Smooth muscle cell (in vitro differentiated cells): ENCODE measurements around the gene KLF7. TPM values are rescaled to one million over a fixed set of nuclear protein-coding genes. Genes with fewer than 3 reads are reported as not detected.

Experiments
- DNase-seq: peaks from one replicate; lab custom pipeline; 2025; ENCODE audit not compliant: unreplicated experiment; lab: John Stamatoyannopoulos, UW
- H2AFZ ChIP-seq: fragments of 200-600 bp; sonication (generic); 2 replicates; pipeline ENCODE4 v1.6.0; 2016; ENCODE audit warnings: antibody characterized with exemption, low read depth, mild to moderate bottlenecking
- H3F3A ChIP-seq: fragments of 200-600 bp; sonication (generic); 2 replicates; pipeline ENCODE4 v1.6.0; 2017; ENCODE audit warnings: antibody characterized with exemption, low read depth
- H3K27ac ChIP-seq: fragments of 200-600 bp; sonication (generic); 2 replicates; pipeline ENCODE4 v1.5.1; 2016; ENCODE audit warnings: low read depth, mild to moderate bottlenecking
- H3K27me3 ChIP-seq: fragments of 200-600 bp; sonication (generic); 2 replicates; pipeline ENCODE4 v1.6.1; 2016; ENCODE audit warnings: low read depth, mild to moderate bottlenecking
- H3K36me3 ChIP-seq: fragments of 200-600 bp; sonication (generic); 2 replicates; pipeline ENCODE4 v1.5.1; 2016; ENCODE audit warnings: low read depth
- H3K4me1 ChIP-seq: fragments of 200-600 bp; sonication (generic); 2 replicates; pipeline ENCODE4 v1.5.1; 2016; ENCODE audit warnings: low read depth
- H3K4me2 ChIP-seq: fragments of 200-600 bp; sonication (generic); 2 replicates; pipeline ENCODE4 v1.6.0; 2016; ENCODE audit warnings: mild to moderate bottlenecking
- H3K4me3 ChIP-seq: fragments of 200-600 bp; sonication (generic); 2 replicates; pipeline ENCODE4 v1.5.1; 2016; ENCODE audit warnings: mild to moderate bottlenecking
- H3K79me2 ChIP-seq: fragments of 200-600 bp; sonication (generic); 2 replicates; pipeline ENCODE4 v1.6.0; 2016; ENCODE audit warnings: low read depth, mild to moderate bottlenecking
- H3K9ac ChIP-seq: fragments of 200-600 bp; sonication (generic); 2 replicates; pipeline ENCODE4 v1.6.0; 2016; ENCODE audit warnings: low read depth
- H3K9me3 ChIP-seq: fragments of 200-600 bp; sonication (generic); replicated peaks from 2 replicates; pipeline ENCODE4 v1.5.1; 2016; ENCODE audit warnings: low read depth
- H4K20me1 ChIP-seq: fragments of 200-600 bp; sonication (generic); 2 replicates; pipeline ENCODE4 v1.6.0; 2016; ENCODE audit warnings: low read depth
- WGBS: methylation state at CpG from one replicate; pipeline ENCODE4 v1.1.7; 2016; ENCODE audit warnings: low lambda C conversion rate; 5-methylcytosine and 5-hydroxymethylcytosine counted together
- polyA plus RNA-seq: library from polyadenylated mRNA; unstranded; fragments of >200 nt; fragmentation: Nextera tagmentation; extraction: Ambion mirVana; gene quantifications from 2 replicates; pipeline ENCODE4 v1.2.1, GENCODE V29; 2016
- total RNA-seq: library from RNA; depleted of rRNA; stranded (reverse); fragments of >200 nt; gene quantifications from 2 replicates; pipeline ENCODE4 v1.2.3, GENCODE V29; 2014
- TF ChIP-seq, protein P1 (sequence below): fragments of 200-600 bp; sonication (generic); IDR thresholded peaks from 2 replicates; pipeline ENCODE4 v1.5.1; 2017; ENCODE audit warnings: borderline replicate concordance, mild to moderate bottlenecking, antibody characterized with exemption; ENCODE audit not compliant: insufficient read depth, poor library complexity, severe bottlenecking

Gene KLF7
- total and polyA plus RNA-seq, 2 experiments from 2014 or later, result 12.7 to 27.6 TPM

DNA sequence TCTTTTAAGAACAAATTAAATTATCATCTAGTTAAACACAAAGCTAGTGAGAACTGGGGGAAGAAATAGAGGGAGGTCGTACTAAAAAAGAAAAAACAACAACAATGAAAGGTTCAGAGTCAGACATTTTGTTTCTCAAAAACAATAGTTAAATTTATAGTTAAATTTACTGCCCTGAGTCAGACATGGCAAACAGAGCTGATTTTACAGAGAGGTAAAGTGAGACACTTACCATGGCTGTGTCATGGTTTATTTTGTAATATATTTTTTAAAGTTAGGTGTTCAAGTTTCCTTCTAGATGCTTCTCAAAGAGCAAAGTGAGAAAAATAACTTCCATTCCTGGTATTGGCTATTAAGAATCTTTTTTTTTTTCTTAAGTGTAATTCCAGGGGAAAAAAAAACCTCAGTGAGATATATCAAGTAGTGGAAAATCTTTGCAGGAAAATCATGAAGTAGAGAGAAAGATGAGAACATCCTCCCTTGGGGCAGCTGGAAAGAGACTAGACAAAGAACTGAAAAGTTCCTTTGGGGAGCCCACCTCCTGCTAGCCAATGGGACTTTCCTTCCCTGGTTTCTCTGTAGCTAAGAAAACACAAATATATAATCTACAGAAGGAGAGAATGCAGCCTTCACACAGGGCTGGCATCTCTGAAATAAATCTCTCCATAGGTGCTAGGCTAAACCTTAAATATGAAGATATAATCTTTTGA is 12.3 kb downstream of the KLF7 start:
- Histone ChIP-seq H4K20me1 (peaks cover 100% of the 10 kb centered on the region), H3F3A (no peaks in the 10 kb centered on the region), H3K9ac (no peak overlapping the region), H3K9me3 (no peaks in the 10 kb centered on the region), H2AFZ (no peak overlapping the region), H3K27ac (peak overlapping the region; percentile 27), H3K79me2 (peaks cover 99% of the 10 kb centered on the region), H3K4me3 (no peak overlapping the region), H3K4me1 (peaks cover 48% of the 10 kb centered on the region), H3K27me3 (no peaks in the 10 kb centered on the region), H3K36me3 (no peaks in the 10 kb centered on the region), H3K4me2 (no peak overlapping the region)
- TF ChIP-seq, protein P1, sequence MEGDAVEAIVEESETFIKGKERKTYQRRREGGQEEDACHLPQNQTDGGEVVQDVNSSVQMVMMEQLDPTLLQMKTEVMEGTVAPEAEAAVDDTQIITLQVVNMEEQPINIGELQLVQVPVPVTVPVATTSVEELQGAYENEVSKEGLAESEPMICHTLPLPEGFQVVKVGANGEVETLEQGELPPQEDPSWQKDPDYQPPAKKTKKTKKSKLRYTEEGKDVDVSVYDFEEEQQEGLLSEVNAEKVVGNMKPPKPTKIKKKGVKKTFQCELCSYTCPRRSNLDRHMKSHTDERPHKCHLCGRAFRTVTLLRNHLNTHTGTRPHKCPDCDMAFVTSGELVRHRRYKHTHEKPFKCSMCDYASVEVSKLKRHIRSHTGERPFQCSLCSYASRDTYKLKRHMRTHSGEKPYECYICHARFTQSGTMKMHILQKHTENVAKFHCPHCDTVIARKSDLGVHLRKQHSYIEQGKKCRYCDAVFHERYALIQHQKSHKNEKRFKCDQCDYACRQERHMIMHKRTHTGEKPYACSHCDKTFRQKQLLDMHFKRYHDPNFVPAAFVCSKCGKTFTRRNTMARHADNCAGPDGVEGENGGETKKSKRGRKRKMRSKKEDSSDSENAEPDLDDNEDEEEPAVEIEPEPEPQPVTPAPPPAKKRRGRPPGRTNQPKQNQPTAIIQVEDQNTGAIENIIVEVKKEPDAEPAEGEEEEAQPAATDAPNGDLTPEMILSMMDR, result no peak
- 81% methylated on average over 1 of the region's 1 CpG for WGBS
- DNase-seq, result no peak

DNA sequence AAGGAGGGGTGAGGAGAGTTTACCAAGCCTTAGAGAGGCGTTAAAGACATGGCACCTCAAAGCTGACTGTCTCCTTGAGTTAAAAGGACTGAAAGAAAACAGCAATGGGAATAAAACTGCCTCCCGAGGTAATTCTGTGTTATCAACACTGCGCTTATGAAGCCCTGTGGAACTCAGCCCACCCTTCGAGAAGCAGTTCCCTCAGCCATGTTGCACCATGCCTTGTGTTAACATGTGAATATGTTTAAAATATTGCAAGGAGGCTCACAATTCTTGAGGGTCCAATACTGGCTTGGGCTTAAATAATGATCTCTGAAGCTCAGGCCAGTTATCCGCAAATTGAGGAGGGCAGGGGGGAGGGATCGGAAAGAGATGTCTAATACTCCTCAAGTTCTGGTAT is 14.7 kb downstream of the KLF7 start:
- Histone ChIP-seq H3K4me2 (no peak overlapping the region), H3K9me3 (no peaks in the 10 kb centered on the region), H3K4me3 (no peak overlapping the region), H3K79me2 (peaks cover 99% of the 10 kb centered on the region), H3K4me1 (peaks cover 48% of the 10 kb centered on the region), H2AFZ (no peak overlapping the region), H3K9ac (no peak overlapping the region), H3K36me3 (no peaks in the 10 kb centered on the region), H4K20me1 (peaks cover 100% of the 10 kb centered on the region), H3K27ac (no peak overlapping the region), H3K27me3 (no peaks in the 10 kb centered on the region), H3F3A (no peaks in the 10 kb centered on the region)
- WGBS, result 58% methylated on average over 6 of the region's 6 CpGs
- TF ChIP-seq, protein P1, result no peak
- no peak for DNase-seq

DNA sequence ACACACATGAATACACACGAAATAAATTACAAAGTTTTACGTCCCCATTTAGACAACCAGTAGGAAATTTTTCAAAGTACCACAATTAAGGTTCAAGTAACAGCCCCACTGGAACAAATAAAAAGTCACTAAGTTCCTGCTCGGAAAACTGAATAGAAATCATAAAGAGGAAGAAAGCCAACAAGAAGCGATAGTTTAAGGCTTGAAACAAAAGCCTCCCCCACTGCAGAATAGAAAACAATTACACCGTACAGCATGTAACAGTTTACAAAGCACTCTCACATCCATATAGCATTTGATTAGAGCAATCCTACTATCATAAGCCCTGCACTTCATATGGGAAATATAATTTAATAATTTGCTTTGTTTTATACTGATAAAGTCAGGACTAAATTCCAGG is 15.5 kb downstream of the KLF7 start:
- Histone ChIP-seq H3K4me2 (no peak overlapping the region), H4K20me1 (peaks cover 100% of the 10 kb centered on the region)
- TF ChIP-seq, protein P1, result no peak

More for the DNA sequence above, 15.5 kb downstream of the KLF7 start:
- Histone ChIP-seq H3K9ac (no peak overlapping the region), H3K36me3 (no peaks in the 10 kb centered on the region), H3K79me2 (peaks cover 99% of the 10 kb centered on the region), H3K4me1 (peaks cover 48% of the 10 kb centered on the region), H3F3A (peaks cover 4% of the 10 kb centered on the region), H2AFZ (no peak overlapping the region), H3K27ac (no peak overlapping the region), H3K27me3 (no peaks in the 10 kb centered on the region), H3K4me3 (no peak overlapping the region), H3K9me3 (no peaks in the 10 kb centered on the region)
- WGBS, result 91% methylated on average over 5 of the region's 5 CpGs
- no peak for DNase-seq
